HG03159 (cell line): ENCODE data around the gene LRRC56.
A peak's percentile ranks its signal among the peaks of the same experiment; 100 is the strongest.
"Not testable (repeated sequence)": the region's sequence is repeated elsewhere in the genome, so short reads cannot be mapped to it uniquely, and the experiment has no call there.

Source experiments
- ATAC-seq: cut with Tn5 transposase; IDR thresholded peaks from one replicate; pipeline ENCODE4 v1.9.1; 2021; ENCODE audit warnings: mild to moderate bottlenecking, moderate library complexity; ENCODE audit not compliant: unreplicated experiment

Gene LRRC56

DNA sequence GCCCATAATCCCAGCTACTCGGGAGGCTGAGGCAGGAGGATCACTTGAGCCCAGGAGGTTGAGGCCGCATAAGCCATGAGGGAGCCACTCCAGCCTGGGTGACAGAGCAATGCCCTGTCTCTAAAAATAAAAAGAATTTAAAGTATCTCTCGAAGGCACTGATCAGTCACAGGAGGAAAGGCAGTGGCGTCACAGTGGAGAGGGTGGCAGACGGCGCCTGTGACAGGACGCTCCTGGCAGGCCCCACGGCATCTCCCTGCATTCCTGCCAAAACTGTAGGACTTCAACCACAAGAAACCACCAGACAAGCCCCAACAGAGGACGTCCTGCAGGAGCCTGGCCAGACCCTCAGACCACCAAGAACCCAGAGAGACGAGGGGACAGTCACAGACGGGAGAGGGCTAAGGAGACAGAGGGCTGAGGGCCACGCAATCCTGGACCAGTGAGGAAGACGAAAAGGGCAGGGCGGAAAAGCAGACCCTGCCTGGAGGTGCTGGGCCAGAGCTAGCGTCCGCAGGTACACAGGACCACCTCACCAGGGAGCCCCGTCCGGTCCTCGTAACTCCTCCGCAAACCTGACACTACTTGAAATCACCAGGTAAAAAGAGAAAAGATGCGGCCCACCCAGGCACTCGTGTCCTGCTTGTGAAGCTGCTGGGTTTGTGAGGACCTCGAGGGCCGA, 36.2 kb upstream of the LRRC56 start:
- no peak for ATAC-seq

DNA sequence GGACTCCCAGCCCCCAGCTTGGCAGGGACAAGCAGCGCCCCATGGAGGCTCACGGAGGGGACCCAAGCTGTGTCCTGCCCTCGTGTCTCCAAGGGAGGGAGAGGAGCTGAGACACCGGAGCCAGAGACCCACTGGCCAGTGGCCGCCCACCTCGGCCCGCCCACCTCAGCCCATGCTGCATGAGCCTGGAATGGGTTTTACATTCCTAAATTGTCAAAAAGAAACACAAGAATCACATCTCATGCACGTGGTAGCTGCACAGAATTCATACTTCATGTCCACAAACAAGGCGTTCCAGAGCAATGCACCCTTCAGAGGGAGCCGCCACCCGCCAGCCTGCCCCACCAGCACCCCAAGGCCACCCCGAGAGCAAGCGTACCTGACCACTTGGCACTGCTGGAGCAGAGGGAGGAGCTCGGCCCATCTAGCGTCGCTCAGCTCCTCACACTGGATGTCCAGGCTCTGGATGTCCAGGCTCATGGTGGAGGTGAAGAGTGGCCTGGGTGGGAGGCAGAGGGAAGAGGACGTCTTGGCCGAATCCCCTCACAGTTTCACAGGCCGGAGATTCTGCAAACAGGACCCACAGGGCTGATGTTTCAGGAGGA, 35.5 kb upstream of the LRRC56 start:
- ATAC-seq: no peak

DNA sequence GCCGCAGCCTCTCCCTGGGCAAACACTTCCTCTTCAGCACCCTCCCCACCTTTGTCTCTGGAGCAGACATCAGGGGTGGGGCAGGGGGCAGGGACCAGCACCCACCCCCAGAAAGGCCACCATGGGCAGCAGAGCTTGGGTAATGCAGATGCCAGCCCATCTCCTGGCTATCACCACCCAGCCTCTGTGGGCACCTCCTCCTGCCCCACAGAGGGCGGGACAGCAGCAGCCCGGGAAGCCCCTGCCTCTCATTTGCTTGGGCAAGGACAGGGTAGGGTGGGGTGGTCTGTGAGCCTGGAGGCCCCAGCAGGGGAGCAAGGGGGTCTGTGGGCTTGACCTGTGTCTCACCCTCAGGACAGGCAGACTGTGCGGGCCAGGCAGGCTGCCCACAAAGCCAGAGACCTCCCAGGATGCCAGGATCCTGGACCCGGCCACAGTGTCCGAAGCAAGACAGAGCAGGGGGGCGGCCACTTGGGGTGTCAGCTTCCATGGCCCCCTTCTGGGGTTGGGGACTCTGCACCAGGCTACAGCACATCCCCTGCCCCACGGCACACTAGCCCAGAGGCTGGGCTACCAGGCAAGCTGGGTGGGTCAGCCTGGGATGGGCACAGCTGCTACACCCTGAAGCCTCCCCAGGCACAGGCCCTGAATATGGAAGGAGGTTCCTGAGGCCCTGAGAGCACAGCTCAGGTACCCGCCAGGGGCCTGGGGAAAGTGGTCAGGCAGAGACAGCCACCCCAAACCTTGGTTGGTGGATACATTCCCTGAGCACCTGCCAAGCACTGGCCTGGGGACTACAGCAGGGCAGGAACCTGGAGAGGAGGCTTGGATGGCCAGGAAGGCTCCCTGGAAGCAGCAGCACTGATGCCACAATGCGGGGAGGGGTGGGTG, 34.8 kb upstream of the LRRC56 start:
- ATAC-seq: no peak

DNA sequence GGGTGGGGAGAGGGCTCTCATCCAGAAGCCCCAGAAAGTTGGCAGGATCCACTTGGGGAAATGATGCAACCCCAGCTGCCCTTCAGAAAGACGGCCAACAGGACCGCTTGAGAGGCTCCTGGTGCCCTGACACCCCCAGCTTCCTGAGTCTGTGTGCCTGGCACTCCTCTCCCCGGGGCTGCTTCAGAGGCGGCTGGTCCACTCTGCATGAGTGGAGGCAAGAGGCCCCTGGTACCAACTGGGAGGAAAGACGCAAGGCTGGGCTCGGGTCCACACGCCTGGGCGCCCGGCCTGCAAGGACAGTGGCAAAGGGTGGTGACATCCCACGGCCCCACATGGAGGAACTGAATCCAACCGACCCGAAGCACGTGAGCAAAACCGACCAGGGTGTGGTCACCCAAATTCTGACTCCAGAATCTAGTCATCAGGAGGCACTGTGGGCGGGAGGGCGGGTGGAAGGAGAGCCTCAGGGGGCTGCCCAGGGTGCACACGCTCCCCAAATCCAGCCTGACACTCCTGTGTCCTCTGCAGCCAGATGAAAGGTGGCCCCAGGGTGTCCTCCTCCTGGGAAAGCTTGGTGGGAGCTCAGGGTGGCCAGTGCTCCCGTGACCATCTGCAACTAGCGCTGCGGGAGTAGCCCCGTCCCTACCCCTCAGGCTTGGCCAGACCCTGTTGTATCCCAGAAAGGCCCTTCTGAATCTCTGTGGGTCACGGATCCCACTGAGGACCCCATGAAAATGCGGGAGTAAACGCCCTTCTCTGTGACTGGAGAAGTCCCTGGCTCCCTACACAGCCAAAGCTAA, 33.9 kb upstream of the LRRC56 start:
- ATAC-seq: no peak

DNA sequence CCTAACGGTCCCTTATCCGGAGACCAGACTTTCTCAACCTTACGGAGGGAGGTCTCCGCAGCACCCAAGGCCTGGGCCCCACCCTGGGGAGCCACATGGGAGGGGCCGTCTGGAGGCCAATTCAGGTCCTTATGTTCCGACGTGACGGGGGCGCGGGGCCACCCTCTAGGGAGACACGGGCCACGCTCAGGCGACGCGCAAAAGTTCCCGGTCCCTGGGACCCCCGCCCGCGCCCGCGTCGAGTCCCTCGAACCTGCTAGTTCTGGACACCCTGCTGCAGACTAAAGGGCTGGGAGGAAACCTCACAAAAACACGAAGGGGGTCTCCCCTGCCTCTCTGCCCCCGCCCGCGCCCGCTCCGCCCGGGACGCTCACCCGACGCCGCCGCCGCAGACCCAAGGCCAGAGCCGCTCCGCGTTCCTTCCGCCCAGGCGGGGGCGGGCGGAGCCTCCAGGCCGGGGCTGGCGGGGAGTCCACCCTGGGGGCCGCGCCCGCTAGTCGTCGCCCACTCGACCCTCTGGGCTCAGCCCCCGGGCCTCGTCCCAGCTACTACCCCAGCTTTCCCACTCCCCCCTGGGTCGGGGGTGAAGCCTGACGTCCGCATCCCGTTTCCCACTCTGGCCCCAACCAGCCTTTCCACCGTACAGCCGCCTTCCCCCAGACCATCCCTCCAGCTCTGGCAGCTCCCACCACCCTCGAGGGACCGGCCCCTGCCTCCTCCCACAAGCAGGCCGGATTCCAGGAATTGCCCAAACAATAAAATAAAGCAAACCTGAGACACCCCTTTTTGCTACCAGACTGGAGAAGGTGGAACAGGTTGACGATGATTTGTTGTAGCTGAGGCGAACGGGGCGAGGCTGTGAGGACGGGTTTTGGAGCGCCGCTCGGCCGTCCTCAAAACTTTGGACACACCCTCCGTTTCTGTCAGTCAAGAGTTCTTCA, 33.0 kb upstream of the LRRC56 start:
- ATAC-seq: no peak

DNA sequence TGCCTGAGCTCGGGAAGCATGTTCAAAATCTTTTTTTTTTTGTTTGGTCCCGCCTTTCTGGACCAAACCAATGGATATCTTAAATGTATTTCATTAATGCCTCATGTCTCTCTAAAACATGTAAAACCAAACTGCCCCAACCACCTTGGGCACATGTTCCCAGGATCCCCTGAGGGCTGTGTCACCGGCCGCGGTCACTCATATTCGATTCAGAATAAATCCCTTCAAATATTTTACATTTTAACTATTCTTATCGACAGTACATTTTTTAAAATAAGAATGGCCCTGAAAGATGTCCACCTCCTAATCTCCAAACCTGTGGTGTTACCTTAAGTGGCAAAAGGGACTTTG, 32.4 kb upstream of the LRRC56 start:
- no peak for ATAC-seq

DNA sequence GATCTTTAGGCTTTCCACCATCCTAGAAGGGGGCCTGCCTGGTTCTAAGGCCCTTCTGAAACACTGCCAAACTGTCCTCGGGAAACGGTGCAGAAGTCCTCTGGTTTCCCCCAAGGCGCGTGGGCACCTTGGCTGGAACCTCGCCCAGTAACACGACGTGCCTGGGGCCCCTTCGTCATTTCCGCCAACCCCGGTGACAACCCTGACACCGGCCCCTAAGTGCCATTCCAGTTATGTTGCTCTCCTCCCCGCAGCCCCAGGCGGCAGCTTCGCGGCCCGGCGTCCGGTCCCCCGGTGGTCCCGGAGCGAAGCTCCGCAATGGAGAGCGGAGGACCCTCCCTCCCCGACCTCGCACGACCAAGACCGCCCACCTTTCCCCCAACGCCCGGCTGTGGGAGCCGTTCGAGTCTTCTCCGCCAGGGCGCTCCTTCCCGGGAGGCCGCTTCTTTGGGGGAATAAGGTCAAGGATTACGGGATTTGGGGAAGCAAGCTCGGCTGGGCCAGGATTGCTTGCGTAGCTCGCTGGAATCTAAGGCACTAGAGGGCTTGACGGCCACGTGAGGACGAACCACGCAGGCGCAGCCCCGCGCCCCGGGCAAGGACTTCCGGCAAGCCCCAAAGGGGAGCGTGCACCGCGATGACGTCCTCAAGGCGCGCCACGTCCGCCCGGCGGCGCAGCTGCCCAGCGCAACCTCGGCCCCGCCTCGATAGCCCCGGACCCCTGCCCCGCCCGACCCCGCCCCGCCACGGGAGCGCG, 30.9 kb upstream of the LRRC56 start:
- peak; percentile 59 for ATAC-seq

DNA sequence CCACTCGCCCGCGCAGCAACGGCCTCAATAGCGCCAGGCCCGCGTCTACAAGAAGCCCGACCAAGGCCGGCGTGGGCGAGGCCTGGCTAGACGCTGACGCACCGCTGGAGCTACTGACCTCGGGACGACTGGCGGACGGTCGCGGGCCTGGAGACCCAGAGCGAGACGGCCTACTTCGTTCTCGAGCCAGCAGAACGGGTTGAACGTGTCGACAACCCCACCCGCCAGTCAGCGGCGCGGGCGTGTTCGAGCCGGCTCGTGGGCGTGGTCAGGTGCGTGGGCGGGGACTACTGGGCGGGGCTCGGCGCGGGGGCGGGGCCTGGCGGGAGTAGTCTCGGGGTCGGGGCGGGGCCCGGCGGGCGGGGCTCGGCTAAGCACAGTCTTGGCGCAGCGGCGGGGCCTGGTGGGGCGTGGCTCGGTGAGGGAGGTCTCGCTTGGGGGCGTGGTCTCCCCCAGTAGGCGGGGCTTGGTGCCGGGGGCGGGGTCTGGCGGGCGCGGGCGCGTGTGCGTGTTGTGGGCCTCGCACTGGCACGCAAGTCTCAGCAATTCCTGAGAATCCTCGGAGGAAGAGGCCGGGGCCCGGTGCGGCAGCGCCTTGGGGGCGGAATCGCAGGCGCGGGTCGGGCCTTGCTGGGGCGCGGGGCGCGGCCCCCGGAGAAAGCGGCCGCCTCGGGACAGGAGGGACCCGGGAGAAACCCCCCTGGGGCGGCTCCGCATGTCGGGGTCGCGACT, 30.2 kb upstream of the LRRC56 start, which contains the start of gene RNH1:
RNH1 (minus strand) TSS at position 248 of the 732 bp plus-strand sequence. CDS start 5,080 bp downstream, outside the sequence.
- peak; percentile 46 for ATAC-seq

DNA sequence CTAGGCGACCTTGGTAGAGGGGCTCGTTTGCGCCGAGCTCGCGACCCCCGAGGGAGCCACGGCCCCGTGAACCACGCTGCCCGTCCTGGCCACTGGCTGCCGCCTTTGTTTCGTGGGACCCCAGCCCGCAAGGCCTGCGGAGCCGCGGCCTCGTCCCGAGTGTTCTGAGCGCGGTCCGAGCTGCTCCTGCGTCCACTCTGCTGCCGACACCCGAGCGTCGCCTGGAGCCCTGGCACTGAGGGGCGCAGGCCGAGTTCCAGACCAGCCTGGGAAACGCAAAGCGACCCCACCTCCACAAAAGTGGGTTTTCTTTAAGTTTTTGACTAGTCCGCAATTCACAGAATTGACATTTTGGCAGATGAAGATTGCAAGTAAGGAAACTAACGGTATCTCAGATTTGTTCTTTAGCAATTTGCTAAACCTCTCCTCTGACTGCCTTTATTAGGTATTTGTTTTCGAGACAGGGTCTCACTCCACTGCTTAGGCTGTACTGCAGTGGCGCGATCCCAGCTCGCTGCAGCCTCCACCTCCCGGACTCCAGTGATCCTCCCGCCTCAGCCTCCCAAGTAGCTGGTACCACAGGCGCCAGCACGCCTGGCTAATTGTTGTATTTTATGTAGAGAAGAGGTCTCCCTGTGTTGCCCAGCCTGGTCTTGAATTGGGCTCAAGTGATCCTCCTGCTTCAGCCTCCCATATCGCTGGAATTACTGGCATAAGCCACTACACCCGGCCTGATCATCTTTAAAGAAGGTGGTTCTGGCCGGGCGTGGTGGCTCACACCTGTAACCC, 29.4 kb upstream of the LRRC56 start:
- no peak for ATAC-seq

DNA sequence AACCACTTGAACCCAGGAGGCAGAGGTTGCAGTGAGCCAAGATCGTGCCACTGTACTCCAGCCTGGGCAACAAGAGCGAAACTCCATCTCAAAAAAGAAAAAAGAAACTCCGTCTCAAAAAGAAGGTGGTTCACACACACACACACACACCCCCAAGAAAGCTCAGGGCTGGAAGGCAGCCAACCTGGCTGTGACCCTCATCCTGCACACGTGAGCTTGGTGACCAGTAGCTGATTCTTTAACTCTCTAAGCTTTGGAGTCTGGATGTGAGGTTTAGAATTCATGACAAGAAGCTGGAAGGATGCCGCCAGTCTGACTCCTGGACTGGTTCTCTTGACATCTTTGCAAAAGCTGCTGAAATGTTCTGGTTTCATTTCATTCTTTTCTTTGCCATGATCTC, 28.4 kb upstream of the LRRC56 start:
- ATAC-seq: no peak

DNA sequence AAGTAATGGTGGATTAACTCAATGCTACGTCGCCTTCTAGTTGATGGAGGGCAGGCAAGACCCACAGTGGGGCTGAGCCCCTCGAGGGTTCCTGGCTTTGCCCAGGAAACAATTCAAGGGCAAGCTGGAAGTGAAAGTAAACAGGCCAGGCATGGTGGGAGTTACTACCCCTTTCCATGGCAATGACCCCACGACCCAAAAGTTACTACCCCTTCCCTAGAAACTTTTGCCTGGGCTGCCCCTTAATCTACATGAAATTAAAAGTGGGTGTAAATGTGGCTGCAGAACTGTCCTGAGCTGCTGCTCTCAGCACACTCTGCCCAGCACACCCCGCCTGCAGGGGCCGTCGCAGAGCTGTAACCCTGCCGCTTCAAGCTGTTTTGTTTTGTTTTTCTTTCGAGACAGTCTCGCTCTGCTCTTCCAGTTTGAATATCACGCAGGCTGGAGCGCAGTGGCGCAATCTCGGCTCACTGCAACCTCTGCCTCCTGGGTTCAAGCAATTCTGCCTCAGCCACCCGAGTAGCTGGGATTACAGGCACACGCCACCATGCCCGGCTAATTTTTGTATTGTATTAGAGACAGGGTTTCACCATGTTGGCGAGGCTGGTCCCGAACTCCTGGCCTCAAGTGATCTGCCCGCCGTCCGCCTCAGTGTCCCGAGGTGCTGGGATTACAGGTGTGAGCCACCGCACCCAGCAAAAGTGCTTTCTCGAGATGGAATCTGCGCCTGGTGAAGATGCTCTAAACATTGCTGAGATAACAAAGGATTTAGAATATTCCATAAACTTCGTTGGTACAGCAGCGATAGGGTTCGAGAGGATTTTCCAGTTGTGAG, 24.3 kb upstream of the LRRC56 start:
- ATAC-seq: no peak

DNA sequence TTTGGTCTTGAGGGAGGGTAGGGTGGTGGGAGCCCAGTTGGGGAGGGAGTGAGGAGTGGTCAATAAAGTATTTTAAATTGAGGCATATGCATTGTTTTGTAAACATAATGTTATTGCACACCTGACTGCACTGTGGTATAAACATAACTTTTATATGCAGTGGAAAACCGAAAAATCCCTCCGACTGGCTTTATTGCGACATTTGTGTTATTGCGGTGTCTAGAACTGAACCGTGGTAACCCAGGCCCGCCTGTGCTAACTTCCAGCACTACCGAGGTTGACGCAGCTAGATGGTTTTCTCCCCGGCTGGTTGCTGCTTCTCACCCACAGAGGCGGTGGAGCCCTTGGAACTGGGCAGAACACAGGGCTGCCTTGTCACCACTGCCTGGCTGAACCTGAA, 22.7 kb upstream of the LRRC56 start:
- ATAC-seq: no peak

DNA sequence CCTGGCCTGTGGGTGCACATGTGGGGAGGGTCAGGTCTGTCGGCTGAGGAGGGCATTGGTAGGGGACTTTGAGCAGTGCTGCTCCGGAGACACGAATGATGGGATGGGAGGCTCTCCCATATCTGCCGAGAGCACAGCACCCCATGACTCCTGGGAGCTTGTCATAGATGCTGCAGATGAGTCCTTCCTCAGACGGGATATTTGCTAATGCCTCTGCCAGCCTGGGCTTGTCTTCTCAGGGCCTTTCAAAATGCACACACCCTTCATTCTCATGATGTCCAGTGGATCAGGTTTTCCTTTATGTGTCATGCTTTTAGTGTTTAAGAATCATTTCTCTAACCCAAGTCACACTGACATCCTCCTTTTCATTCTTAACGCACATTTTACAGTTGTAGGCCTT, 22.2 kb upstream of the LRRC56 start:
- no peak for ATAC-seq

DNA sequence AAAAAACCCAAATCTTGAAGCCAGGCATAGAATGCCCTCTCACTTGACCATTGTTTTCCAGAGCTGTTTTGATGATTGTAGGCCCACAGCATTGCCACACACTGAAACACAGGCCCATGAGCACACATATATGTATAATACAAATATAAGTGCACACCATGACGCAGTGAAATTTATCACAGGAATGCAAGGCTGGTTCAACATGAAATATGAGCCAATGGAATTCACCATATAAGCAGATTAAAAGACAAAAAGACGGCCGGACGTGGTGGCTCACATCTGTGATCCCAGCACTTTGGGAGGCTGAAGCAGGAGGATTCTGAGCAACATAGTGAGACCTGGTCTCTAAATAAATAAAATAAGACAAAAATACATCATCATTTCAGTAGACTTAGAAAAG, 20.9 kb upstream of the LRRC56 start:
- no peak for ATAC-seq

DNA sequence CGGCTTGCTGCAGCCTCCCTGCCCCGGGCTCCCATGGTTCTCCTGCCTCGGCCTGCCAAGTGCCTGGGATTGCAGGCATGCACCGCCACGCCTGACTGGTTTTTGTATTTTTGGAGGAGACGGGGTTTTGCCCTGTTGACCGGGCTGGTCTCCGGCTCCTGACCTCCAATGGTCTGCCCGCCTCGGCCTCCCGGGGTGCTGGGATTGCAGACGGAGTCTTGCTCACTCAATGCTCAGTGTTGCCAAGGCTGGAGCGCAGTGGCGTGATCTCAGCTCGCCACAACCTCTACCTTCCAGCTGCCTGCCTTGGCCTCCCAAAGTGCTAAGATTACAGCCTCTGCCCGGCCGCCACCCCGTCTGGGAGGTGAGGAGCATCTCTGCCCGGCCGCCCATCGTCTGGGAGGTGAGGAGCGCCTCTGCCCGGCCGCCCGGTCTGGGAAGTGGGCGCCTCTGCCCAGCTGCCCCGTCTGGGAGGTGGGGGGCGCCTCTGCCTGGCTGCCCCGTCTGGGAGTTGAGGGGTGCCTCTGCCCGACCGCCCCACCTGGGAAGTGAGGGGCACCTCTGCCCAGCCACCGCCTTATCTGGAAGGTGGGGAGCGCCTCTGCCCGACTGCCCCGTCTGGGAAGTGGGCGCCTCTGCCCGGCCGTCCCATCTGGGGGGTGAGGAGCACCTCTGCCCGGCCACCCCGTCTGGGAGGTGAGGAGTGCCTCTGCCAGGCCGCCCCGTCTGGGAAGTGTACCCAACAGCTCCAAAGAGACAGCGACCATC, 20.2 kb upstream of the LRRC56 start:
- ATAC-seq: not testable (repeated sequence)
